ENCODE results near the gene CDKN1A.
"Not testable (repeated sequence)": the region's sequence is repeated elsewhere in the genome, so short reads cannot be mapped to it uniquely, and the experiment has no call there.

Gene CDKN1A

DNA sequence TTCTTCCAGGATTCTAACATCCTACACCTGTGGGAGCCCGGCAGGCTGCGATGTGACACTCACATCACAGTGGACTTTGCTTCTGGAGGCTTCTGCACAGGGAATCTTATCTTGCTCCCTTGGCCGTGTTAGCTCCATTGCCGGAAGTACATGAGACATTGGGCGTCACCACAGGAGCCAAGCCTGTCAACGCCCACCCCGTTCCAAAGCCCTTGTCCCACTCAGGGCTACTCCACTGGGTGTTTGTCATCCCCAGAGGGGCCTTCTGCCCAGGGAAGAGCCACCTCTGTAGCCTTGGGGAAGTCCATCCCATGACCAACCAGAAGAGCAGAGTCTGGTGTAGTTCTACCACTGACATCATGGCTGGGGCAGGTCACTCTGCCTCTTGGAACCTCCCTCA is 20.8 kb downstream of the CDKN1A start:
- DNase-seq = no peak

GRCh38 chr6:36700071-36700812 is 21.7 kb downstream of the CDKN1A start:
- DNase-seq = no peak

DNA sequence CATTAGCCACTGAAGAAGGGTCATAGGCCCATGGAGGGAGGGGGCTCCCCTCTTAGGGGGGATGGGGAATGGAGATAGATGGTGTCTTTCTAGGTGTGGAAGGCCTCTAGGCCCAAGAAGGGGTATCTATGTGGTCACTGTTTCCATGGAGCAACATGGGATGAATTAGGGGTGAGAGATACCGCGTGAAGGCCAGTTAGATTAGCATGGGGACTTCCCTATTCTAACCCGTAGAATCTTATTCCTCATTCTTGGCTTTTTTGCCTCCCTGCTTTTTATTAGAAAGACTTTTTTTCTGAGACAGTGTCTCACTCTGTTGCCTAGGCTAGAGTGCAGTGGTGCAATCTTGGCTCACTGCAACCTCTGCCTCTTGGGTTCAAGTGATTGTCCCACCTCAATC is 22.3 kb downstream of the CDKN1A start:
- no peak for DNase-seq

DNA sequence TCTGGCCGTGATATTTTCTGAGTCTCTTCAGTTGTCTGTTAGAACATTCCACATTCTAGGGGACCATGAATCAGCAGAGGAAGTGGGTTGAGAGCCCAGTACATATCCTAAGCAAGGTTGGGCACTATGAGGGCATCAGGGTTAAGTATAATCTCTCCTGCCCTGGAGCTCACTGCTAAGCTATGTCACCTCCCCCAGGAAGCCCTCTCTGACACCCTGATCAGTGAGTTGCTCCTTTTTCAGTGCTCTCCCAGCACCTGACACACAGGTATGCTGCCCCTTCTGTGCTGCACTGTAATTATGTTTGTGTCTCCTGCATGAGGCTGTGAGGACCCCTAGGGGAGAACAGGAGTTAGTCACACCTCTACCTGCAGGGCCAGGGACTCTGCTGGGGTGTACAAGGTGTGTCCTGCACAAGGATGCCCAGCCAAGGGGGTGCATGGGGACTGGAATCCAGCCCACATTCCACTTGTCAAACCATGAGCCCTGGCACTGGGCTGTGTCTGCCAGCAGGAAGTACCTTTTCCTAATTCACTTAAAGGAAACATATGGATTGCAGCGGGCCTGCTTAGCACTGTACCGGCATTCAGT is 23.0 kb downstream of the CDKN1A start:
- DNase-seq = no peak

DNA sequence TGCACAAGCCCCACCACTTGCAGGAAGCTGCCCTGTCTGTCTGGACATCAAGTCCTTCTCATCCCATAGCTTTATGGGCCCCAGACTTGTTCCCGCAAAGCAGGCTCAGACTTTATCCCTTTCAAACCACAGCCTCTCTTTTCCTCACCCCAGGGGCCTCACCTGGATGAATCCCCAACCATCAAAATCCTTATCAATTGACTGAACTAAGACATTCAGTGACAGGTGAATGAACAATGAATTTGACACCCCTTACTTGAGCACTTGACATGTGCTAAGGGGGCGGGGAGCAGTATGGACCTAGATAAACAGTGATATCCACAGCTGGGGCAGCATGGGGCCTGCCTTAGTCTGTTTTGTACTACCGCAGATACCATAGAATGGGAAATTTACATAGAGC is 24.1 kb downstream of the CDKN1A start:
- DNase-seq = no peak

DNA sequence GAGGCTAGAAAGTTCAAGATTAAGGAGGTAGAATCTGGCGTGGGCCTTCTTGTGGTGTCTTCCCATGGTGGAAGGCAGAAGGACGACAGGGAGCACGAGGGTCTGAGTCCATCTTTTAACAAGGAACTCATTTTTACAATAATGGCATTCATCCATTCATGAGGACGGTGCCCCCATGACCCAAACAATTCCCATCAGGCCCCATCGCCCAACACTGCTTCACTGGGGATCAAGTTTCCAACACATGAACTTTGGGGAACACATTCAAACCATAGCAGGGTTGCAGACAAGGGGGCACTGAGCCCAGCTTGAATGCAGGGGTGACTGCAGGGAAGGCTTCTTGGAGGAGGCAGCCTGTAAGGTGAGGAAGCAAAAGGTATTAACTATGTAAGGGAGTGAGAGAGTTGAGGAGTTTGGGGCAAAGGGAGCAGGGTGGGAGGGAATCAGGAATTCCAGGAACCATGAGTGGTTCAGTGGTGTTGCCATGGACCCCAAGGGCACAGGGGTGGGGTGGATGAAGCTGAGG is 24.6 kb downstream of the CDKN1A start:
- DNase-seq = no peak

GRCh38 chr6:36703982-36704381 is 25.5 kb downstream of the CDKN1A start:
- DNase-seq = no peak

DNA sequence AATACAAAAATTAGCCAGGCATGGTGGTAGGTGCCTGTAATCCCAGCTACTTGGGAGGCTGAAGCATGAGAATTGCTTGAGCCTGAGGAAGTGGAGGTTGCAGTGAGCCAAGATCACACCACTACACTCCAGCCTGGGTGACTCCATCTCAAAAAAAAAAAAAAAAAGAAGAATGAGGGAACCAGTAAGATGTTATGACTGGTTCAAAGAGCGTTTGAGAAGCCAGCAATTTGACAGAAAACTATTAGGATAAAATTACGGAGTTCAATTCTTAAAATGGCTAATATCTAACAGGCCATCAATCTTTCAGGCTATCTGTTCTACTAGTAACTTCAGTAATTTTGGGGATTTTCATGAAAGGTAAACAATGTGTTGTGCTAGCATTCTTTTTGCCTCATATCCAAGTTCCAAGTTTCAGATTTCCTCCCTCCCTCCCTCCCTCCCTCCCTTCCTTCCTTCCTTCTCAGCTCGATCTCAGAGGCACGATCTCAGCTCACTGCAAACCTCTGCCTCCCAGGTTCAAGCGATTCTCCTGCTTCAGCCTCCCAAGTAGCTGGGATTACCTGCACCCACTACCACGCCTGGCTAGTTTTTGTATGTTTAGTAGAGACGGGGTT is 26.6 kb downstream of the CDKN1A start:
- not testable (repeated sequence) for DNase-seq

- no peak for DNase-seq
These were observed 27.8 kb downstream of the CDKN1A start for GRCh38 chr6:36706339-36706738.

DNA sequence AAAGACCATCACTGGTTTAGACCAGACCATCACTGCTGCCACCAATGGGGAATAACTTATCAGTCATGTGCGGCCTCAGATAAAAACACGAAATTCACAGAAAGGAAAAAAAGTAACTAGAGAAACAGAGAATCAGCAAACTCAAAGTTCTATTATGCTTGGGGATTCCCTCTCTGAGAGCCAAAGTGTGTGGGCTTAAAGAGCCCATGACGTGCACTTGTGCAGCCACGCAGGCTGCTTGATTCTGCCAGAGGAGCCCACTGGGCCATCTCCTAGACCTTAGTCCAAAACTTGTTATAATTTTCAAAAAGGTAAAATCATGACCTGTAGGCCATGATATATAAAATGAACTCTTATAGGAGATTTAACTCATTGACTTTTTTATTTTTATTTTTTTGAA is 34.3 kb downstream of the CDKN1A start:
- DNase-seq = no peak

DNA sequence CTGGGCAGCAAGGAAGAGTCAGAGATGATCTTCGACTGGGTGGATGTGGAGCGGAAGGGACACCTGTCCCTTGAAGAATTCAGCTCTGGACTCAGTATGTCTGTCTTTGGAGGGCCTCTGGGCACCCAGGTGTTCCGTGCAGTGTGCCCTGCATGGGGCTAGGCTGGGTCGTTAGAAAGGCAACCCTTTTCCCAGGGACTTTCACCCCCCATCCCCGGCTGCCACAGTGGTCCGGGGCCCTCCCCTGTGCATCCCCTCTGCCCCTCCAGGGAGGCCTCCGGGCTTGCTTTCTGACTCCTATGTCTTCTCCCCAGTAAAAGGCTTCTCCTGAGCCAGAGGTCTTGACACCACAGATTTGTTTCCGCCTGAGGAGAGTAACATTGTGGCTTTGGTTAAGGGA is 35.3 kb downstream of the CDKN1A start:
- no peak for DNase-seq

GRCh38 chr6:36714511-36714910 is 36.0 kb downstream of the CDKN1A start:
- no peak for DNase-seq

- DNase-seq = no peak
These were observed 37.0 kb downstream of the CDKN1A start for GRCh38 chr6:36715469-36715868.

- DNase-seq = no peak
These were observed 38.1 kb downstream of the CDKN1A start for GRCh38 chr6:36716476-36717093.

DNA sequence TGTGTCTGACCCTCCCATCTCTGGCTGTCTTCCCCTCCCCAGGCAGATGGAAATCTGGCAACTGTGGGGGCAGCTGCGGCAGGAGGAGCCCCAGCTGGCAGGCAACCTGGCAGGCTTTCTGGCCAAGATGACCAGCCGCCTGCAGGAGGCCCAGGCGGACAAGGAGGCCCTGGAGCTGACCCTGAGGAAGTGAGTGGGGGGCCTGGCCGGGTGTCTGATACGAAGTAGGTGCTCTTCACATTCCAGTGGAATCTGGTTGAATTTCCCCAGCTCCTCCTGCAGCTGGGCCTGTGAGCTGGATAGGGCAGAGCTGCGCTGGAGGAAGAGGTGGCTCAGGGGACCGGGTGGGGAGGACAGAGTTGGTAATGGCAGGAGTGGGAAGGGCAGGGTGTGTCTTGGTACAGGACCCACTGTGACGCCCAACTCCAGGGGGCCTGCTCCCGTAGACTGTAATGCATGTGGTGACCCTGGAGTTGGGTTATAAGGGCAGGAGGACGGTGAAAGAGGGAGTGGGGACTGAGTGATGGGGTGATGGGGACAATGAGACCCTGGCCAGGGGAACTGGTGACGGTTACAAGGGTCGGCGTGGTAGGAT is 38.8 kb downstream of the CDKN1A start:
- DNase-seq = no peak

- no peak for DNase-seq
These were observed 39.5 kb downstream of the CDKN1A start for GRCh38 chr6:36717871-36718540.

- no peak for DNase-seq
These were observed 40.0 kb downstream of the CDKN1A start for GRCh38 chr6:36718560-36718959.

DNA sequence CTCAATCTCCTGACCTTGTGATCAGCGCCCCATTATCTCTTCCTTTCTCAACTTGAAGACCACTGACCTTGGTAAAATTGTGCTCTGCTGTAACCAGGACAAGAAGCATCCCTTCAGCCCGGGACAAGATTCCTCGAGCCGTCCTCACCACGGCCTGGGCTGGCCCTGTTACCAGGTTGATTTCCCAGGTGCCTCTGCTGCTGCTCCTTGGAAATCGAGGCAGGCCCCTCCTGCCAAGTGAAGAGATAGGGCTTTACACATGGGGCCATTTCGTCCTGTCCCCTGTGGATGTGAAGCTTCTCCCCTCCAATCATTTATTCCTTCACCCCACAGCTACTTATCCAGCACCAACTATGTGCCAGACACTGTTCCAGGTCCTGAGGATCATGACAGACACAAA is 40.6 kb downstream of the CDKN1A start:
- DNase-seq = no peak

DNA sequence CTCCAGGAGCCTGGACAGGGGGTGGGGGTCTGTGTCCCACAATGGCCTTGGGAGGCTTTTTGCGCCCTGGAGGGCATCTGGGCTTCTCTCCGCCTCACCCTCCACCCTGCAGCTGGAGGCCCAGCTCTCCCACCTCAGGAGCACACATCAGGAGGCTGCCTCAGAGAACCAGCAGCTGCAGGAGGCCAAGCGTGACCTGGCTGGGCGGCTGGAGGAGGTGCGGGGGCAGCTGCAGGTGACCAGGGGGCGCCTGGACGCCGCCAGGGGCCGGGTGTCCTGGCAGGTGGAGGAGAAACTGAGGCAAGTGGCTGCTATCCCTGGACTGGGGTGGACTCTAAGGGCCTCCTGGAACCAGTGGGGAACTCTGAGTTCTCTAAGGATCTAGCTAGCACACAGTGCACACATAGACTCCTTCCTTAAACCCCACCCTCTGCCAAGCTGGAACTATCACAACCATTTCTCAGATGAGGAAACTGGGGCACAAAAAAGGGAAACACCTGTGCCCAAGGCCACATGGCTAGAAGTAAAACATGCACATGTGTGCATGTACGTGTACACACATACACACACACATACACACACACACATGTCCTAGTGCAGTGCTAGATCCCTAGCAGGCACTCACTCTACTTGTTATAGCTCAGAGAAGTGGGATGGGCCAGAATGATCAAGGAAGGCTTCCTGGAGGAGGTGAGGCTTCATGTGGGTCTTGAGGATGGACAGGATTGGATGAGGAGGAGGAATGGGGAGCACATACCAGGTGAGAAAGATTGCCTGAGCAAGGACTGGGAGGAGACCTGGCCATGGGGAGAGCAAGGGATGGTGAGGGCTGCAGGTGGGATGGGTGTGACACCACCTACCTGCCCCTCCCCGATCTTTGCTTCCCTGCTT is 42.0 kb downstream of the CDKN1A start:
- no peak for DNase-seq

DNA sequence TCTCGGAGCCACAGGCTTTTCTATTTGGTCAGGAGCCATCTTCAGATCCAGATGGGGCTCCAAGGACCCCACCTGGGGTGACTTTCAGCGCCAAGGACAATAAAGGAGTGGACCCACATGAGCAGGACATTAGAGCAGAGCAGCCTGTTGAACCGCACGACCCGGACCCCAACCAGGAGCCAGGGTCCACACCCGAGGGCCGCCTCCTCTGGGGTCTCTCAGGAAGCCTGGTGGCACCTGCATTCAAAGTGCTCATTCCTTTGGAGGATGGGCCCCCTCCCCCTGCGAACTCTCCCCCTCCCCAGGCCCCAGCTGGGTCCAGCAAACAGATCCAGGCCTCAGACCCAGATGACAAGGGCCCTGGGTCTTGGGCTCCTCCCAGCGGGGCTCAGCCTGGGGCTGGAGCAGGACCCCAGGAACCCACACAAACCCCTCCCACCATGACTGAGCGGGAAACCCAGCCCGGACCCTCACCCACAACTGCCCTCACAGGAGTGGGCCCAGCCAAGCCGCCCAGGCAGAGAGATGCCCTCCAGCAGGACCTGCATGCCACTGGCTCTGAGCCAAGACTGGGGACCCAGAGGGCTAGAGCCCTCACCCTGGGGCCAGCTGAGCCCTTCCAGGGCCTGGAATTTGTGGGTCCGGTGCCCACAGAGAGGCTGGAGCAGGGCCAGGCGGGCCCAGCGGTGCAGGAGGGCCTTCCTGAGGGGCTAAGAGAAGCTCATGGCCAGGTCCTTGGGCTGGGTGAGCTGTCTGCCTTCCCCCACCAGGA is 43.0 kb downstream of the CDKN1A start:
- no peak for DNase-seq

- DNase-seq = no peak
These were observed 43.9 kb downstream of the CDKN1A start for GRCh38 chr6:36722365-36722764.
